HFF-Myc (cell line): ENCODE results near the gene APRT.

Source experiments
- DNase-seq: peaks from one replicate; pipeline ENCODE4 v3.0.0-alpha.2; 2011; ENCODE audit warnings: low read depth; ENCODE audit errors: extremely low read depth
- H3K4me3 ChIP-seq: replicated peaks from 2 replicates; pipeline ENCODE4 v1.5.1; 2011; ENCODE audit warnings: low read depth, mild to moderate bottlenecking, control low read depth, low read length
- CTCF ChIP-seq: IDR thresholded peaks from 2 replicates; pipeline ENCODE4 v1.5.1; 2012; ENCODE audit warnings: mild to moderate bottlenecking, low read depth, low read length, control low read depth; ENCODE audit errors: missing control alignments

APRT gene

GRCh38 chr16:88837806-88838205 lies 26.1 kb upstream of the APRT start:
- TF ChIP-seq CTCF: no peak
- no peak overlapping the region for H3K4me3 ChIP-seq
- no peak for DNase-seq

GRCh38 chr16:88836791-88837190 lies 25.1 kb upstream of the APRT start:
- H3K4me3 ChIP-seq: no peak overlapping the region
- DNase-seq: no peak
- TF ChIP-seq CTCF: no peak

- no peak for DNase-seq
- no peak for TF ChIP-seq CTCF
- H3K4me3 ChIP-seq: no peak overlapping the region
These were observed 24.1 kb upstream of the APRT start for GRCh38 chr16:88835818-88836217.

- DNase-seq: no peak
- no peak for TF ChIP-seq CTCF
- H3K4me3 ChIP-seq: no peak overlapping the region
These were observed 23.7 kb upstream of the APRT start for GRCh38 chr16:88835383-88835782.

- DNase-seq: no peak
- no peak overlapping the region for H3K4me3 ChIP-seq
- TF ChIP-seq CTCF: no peak
These were observed 22.9 kb upstream of the APRT start for GRCh38 chr16:88834670-88835069.

- TF ChIP-seq CTCF: no peak
- no peak overlapping the region for H3K4me3 ChIP-seq
- no peak for DNase-seq
These were observed 21.4 kb upstream of the APRT start for GRCh38 chr16:88833086-88833485.

GRCh38 chr16:88831838-88832237 lies 20.1 kb upstream of the APRT start:
- DNase-seq: no peak
- H3K4me3 ChIP-seq: no peak overlapping the region
- no peak for TF ChIP-seq CTCF
